Right lobe of liver (tissue), 6 donors: ENCODE results near the gene PRPF8. TPM values are rescaled to one million over a fixed set of nuclear protein-coding genes. Genes with fewer than 3 reads are reported as not detected.

ENCODE experiments used
- ATAC-seq, 4 donors: fragments of 200-7000 bp; cut with Tn5 transposase; one replicate each; pipeline ENCODE4 v1.9.1; 2020; ENCODE audit warnings: mild to moderate bottlenecking in 4 of 4, moderate library complexity in 4 of 4
- DNase-seq, 3 donors: peaks; one replicate each; pipeline ENCODE4 v3.0.0-alpha.2; 2020
- H3K27ac ChIP-seq, 3 donors: fragments of 200-600 bp; one replicate each; pipeline ENCODE4 v1.8.0; 2022
- H3K27me3 ChIP-seq, 2 donors: fragments of 200-600 bp; one replicate each; pipeline ENCODE4 v1.8.0; 2022
- H3K36me3 ChIP-seq, 4 donors: fragments of 200-600 bp; sonication (generic) in 1 of 4; one replicate each; pipeline versions ENCODE4 v1.5.1 to v1.8.0; 2017 to 2022; ENCODE audit warnings: control low read depth in 1 of 4
- H3K4me1 ChIP-seq, 4 donors: fragments of 200-600 bp; sonication (generic) in 1 of 4; one replicate each; pipeline versions ENCODE4 v1.5.1 to v1.8.0; 2017 to 2022; ENCODE audit warnings: control low read depth in 1 of 4
- H3K4me3 ChIP-seq, 3 donors: fragments of 200-600 bp; one replicate each; pipeline ENCODE4 v1.8.0; 2022
- H3K9me3 ChIP-seq, 4 donors: fragments of 200-600 bp; sonication (generic) in 1 of 4; one replicate each; pipeline versions ENCODE4 v1.5.1 to v1.8.0; 2017 to 2022; ENCODE audit warnings: control low read depth in 1 of 4
- POLR2A ChIP-seq: fragments of 450-650 bp; IDR thresholded peaks from one replicate; pipeline ENCODE4 v1.6.1; 2017; ENCODE audit warnings: antibody characterized with exemption, mild to moderate bottlenecking
- WGBS: methylation state at CpG from one replicate; pipeline ENCODE4 v1.1.6; 2018; ENCODE audit warnings: low coverage, low lambda C conversion rate; ENCODE audit not compliant: insufficient coverage; ENCODE audit errors: missing lambda C conversion rate; 5-methylcytosine and 5-hydroxymethylcytosine counted together
- intact Hi-C, 2 donors: fragments of 100-400 bp; cut with DNase I; formaldehyde crosslinking; loops; one replicate each; pipeline versions ENCODE4 v1.11.2 to v1.14.1; 2022
- total RNA-seq, 6 experiments: library from RNA; depleted of rRNA in 2 of 6; stranded (reverse); fragments of >200 nt in 2 of 6; fragmentation: NEBNext Ultra II Directional in 3 of 6; extraction: Animal tissue kit (Norgen Biotek cat#: 25700) in 3 of 6; gene quantifications; one replicate each; pipeline versions ENCODE4 v1.1.0 to v1.2.4, GENCODE V29; 2016 to 2023
- TF ChIP-seq, protein P1 (sequence below), 4 donors: fragments of 200-600 bp in 3 of 4; fragments of 450-650 bp in 1 of 4; IDR thresholded peaks; one replicate each; pipeline versions ENCODE4 v1.5.1 to v1.8.0; 2016 to 2022; ENCODE audit warnings: antibody characterized with exemption in 4 of 4, mild to moderate bottlenecking in 2 of 4
- donor health status: DM: no; HTN: yes; CAD: no.
- donor health status: DM: no; HTN: no; CAD: no.
- donor health status: DM: no; HTN: no; CAD: no.
- donor health status: DM: no; HTN: yes; CAD: no.
- donor health status: DM: no; HTN: yes; CAD: no.

The PRPF8 gene
- total RNA-seq, 6 experiments from 2014 or later = 79.3 to 116 (median 102) TPM

DNA sequence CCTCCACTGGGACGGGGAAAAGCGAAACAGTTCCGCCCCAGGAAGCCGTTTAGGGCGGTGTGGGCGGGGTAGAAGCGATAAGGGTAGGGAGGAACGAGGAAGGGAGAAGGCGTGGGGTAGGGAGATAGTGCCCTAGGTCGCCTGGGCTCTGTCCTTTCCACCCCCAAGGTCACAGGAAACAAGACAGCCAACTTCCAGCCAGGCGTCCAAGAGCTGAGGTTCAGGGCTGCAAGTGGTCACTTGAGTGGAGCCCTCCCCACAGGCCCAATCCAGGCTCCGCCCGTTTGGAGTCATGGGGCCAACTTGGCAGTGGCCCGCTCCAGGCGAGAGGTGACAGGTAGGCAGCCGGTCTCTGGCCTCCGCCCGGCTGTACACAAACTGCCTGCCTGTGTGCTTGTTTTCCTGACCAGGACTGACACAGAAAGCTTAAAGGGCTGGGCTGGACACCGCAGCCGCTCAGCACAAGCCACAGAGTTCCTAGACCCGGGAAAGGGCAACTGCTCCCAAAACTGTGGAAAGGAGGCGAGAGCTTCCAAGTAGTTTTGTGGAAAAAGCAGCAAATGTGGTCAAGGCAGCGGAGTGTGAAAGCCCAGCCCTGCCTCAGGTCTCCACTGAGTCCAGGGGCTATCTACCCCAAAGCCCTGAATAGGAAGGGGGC, 34.7 kb downstream of the PRPF8 start, which contains the start of gene RILP:
Gene RILP, minus strand, starts transcription at position 23 of the 658 bp plus-strand sequence. CDS start 62 bp downstream, outside the sequence.
- Histone ChIP-seq H3K4me1 (peaks cover 0 to 26% (median 16%) of the 10 kb centered on the region in 4 donors), H3K27me3 (no peaks in the 10 kb centered on the region), H3K27ac (peak within 1 kb of the TSS; percentile 87 to 96 (median 92)), H3K36me3 (peaks cover 17 to 46% (median 36%) of the 10 kb centered on the region in 4 donors), H3K4me3 (peak within 1 kb of the TSS; percentile 81 to 98 (median 88)), H3K9me3 (no peaks in the 10 kb centered on the region)
- DNase-seq (peak; percentile 94 to 98 (median 98)), ATAC-seq (peak; percentile 69 to 80 (median 74))
- peak; percentile 51 for TF ChIP-seq POLR2A
- TF ChIP-seq, protein P1, sequence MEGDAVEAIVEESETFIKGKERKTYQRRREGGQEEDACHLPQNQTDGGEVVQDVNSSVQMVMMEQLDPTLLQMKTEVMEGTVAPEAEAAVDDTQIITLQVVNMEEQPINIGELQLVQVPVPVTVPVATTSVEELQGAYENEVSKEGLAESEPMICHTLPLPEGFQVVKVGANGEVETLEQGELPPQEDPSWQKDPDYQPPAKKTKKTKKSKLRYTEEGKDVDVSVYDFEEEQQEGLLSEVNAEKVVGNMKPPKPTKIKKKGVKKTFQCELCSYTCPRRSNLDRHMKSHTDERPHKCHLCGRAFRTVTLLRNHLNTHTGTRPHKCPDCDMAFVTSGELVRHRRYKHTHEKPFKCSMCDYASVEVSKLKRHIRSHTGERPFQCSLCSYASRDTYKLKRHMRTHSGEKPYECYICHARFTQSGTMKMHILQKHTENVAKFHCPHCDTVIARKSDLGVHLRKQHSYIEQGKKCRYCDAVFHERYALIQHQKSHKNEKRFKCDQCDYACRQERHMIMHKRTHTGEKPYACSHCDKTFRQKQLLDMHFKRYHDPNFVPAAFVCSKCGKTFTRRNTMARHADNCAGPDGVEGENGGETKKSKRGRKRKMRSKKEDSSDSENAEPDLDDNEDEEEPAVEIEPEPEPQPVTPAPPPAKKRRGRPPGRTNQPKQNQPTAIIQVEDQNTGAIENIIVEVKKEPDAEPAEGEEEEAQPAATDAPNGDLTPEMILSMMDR (IDR thresholded peaks at IDR 0.05) = no peak
- intact Hi-C loops = loop anchor here in 1 of 2 donors (10.0 kb wide), 1 partner anchor 55 kb away; no protein-coding TSS in a partner anchor
- 3% methylated on average over 6 of the region's 23 CpGs for WGBS

DNA sequence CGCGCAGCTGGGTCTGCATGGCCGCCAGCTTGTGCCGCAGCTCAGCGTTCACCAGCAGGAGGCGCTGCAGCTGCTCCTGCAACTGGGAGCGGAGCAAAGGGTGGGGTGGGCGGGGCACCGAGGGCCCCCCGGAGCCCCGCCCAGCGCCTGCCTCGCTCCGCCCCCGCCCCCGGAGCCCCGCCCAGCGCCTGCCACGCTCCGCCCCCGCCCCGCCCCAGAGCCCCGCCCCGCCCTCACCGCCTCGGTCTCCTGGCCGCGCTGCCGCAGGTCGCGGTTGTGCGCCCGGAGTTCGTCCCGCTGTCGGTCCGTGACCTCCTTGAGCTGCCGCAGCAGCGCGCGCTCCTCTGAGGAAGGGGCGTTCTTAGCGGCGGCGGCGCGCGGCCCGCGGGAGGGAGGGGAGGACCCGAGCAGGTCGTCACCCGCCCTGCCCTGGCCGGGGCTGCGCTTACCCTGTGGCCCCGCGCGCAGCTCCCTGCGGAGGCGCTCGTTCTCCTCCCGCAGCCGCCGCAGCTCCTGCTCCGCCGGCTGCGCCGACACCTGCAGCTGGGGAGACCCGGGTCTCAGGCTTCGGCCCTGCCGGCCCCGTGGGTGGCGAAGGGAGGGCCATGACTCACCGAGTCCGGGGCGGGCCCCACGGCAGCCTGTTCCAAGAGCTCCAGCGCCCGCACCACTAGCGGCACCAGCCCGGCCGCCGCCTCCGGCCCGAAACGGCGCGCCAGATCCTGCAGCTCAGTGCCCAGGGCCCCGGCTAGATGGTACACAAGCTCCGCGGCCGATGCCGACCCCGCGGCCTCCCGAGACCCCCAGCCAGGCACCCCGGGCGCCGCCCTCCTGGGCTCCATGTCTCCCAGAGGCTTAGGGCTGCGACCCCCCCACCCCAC, 35.5 kb downstream of the PRPF8 start:
- no peaks in the 10 kb centered on the region for H3K27me3 ChIP-seq
- WGBS = 5% methylated on average over 8 of the region's 100 CpGs
- H3K4me3 ChIP-seq = peak overlapping the region; percentile 81 to 98 (median 88)
- peaks cover 0 to 29% (median 16%) of the 10 kb centered on the region in 4 donors for H3K4me1 ChIP-seq
- no peaks in the 10 kb centered on the region for H3K9me3 ChIP-seq
- TF ChIP-seq, protein P1 (IDR thresholded peaks at IDR 0.05) = peak in 3 of 4 donors; percentile 74 to 81 (median 77)
- peak; percentile 86 for TF ChIP-seq POLR2A
- DNase-seq (peak; percentile 96 to 97 (median 96)), ATAC-seq (peak; percentile 45 to 66 (median 56))
- peaks cover 12 to 38% (median 30%) of the 10 kb centered on the region in 4 donors for H3K36me3 ChIP-seq
- intact Hi-C loops = no loop called here
- peak overlapping the region; percentile 87 to 96 (median 92) for H3K27ac ChIP-seq

DNA sequence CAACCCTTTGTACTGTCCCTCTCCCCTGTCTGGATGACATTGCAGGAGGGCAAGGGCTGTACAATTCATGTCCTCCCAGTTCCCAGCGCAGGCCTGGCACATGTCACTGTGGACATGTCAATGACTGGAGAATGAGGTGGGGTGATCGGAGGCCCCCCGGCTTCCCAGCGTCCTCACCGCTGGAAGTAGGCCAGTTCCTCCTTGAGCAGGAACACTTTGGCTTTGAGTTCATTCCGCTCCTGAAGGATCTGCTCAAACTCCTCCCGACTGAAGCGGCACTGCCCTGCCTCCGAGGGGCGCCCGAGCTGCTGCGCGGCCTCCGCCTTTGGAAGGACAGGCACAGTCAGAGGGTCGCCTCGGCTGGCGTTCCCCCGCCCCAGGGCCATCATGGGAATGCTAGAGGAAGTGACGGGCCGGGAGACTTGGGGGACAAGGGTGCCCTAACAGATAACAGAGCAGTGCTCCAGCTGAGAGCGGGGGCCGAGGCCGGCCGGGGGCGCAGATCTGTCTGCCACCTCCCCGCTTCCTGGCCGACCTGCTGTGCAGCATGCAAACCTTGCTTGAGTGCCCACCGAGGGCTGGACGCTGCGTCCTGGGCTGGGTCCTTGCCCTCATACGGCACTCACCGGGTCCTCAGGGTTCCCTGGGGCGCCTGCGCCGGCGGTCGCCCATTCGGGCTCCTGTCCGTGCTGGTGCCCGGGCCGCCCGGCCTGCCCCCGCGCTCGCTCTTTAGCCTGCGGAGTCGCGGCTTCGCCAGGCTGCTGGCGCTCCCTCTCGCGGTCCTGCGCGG, 36.3 kb downstream of the PRPF8 start:
- intact Hi-C loops = no loop called here
- 7% methylated on average over 13 of the region's 54 CpGs for WGBS

More for the DNA sequence above, 36.3 kb downstream of the PRPF8 start:
- H3K36me3 ChIP-seq = peaks cover 4 to 30% (median 22%) of the 10 kb centered on the region in 4 donors
- peaks cover 0 to 34% (median 20%) of the 10 kb centered on the region in 4 donors for H3K4me1 ChIP-seq
- TF ChIP-seq, protein P1 (IDR thresholded peaks at IDR 0.05) = peak in 1 of 4 donors; percentile 86
- no peak for TF ChIP-seq POLR2A
- H3K27ac ChIP-seq = peak overlapping the region; percentile 52 to 71 (median 58)
- peak in 1 of 3 donors; percentile 75 for DNase-seq
- peak overlapping the region; percentile 46 to 88 (median 51) for H3K4me3 ChIP-seq
- no peaks in the 10 kb centered on the region for H3K27me3 ChIP-seq
- no peak for ATAC-seq
- no peaks in the 10 kb centered on the region for H3K9me3 ChIP-seq
